Measurements from ENCODE around the gene GABRA5. TPM values are rescaled to one million over a fixed set of nuclear protein-coding genes. Genes with fewer than 3 reads are reported as not detected.

The GABRA5 gene
- total RNA-seq, 1 donor: 0.43 TPM

- no peak overlapping the region for H3K4me3 ChIP-seq (ENCODE audit: low read depth, low read length)
- DNase-seq (ENCODE audit: low read depth): no peak
- no peak for TF ChIP-seq CTCF (IDR thresholded peaks at IDR 0.05; ENCODE audit: insufficient read depth, low read depth, low read length)
Observed at GRCh38 chr15:26874774-26875475, 8.1 kb downstream of the GABRA5 start.

GRCh38 chr15:26875476-26875850 is 8.6 kb downstream of the GABRA5 start:
- no peak for DNase-seq (ENCODE audit: low read depth)
- H3K4me3 ChIP-seq (ENCODE audit: low read depth, low read length): no peak overlapping the region
- no peak for TF ChIP-seq CTCF (IDR thresholded peaks at IDR 0.05; ENCODE audit: insufficient read depth, low read depth, low read length)

GRCh38 chr15:26877831-26878230 is 11.0 kb downstream of the GABRA5 start:
- no peak overlapping the region for H3K4me3 ChIP-seq (ENCODE audit: low read depth, low read length)
- no peak for DNase-seq (ENCODE audit: low read depth)
- no peak for TF ChIP-seq CTCF (IDR thresholded peaks at IDR 0.05; ENCODE audit: insufficient read depth, low read depth, low read length)

GRCh38 chr15:26879706-26880105 is 12.8 kb downstream of the GABRA5 start:
- no peak for TF ChIP-seq CTCF (IDR thresholded peaks at IDR 0.05; ENCODE audit: insufficient read depth, low read depth, low read length)

GRCh38 chr15:26882112-26882511 is 15.2 kb downstream of the GABRA5 start:
- no peak for TF ChIP-seq CTCF (IDR thresholded peaks at IDR 0.05; ENCODE audit: insufficient read depth, low read depth, low read length)
- no peak overlapping the region for H3K4me3 ChIP-seq (ENCODE audit: low read depth, low read length)
- no peak for DNase-seq (ENCODE audit: low read depth)

More at GRCh38 chr15:26879706-26880105, 12.8 kb downstream of the GABRA5 start:
- no peak for DNase-seq (ENCODE audit: low read depth)
- no peak overlapping the region for H3K4me3 ChIP-seq (ENCODE audit: low read depth, low read length)

- H3K4me3 ChIP-seq (ENCODE audit: low read depth, low read length): no peak overlapping the region
- no peak for DNase-seq (ENCODE audit: low read depth)
- TF ChIP-seq CTCF (IDR thresholded peaks at IDR 0.05; ENCODE audit: insufficient read depth, low read depth, low read length): no peak
Observed at GRCh38 chr15:26882616-26883365, 15.9 kb downstream of the GABRA5 start.

Measured in fibroblast of villous mesenchyme (primary cell).